Measurements from ENCODE around the gene TPRX1.
"Not testable (repeated sequence)": the region's sequence is repeated elsewhere in the genome, so short reads cannot be mapped to it uniquely, and the experiment has no call there.

Gene TPRX1

DNA sequence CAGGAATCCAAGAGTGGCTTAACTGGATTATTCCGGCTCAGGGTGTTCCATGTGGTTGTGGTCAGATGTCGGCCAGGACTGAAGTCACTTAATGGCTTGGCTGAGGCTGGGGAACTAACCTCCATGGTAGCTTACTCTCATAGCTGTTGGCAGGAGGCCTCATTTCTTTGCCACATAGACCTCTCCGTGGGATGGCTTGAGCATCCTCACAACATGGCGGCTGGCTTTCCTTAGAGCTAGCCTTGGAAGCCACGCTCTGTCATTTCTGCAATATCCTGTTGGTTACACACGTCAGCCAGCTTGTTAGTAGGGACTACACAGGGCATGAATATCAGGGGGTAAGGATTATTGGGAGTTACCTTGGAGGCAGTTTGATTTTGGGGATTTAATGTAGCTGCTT, 22.4 kb upstream of the TPRX1 start:
- TF ChIP-seq PAX5 (IDR thresholded peaks at IDR 0.05; ENCODE audit: insufficient read depth, low read length, severe bottlenecking) (no peak), SPI1 (IDR thresholded peaks at IDR 0.05; ENCODE audit: low read depth, low read length) (no peak), POU2F2 (IDR thresholded peaks at IDR 0.05; ENCODE audit: low read depth, low read length) (no peak), TAF1 (IDR thresholded peaks at IDR 0.05; ENCODE audit: low read depth, low read length) (no peak), POLR2A (IDR thresholded peaks at IDR 0.05; ENCODE audit: low read depth, low read length) (no peak), POLR2AphosphoS5 (IDR thresholded peaks at IDR 0.05; ENCODE audit: low read depth, low read length) (no peak)
- FAIRE-seq (no peak), DNase-seq (ENCODE audit: insufficient read length, low spot score) (no peak)

DNA sequence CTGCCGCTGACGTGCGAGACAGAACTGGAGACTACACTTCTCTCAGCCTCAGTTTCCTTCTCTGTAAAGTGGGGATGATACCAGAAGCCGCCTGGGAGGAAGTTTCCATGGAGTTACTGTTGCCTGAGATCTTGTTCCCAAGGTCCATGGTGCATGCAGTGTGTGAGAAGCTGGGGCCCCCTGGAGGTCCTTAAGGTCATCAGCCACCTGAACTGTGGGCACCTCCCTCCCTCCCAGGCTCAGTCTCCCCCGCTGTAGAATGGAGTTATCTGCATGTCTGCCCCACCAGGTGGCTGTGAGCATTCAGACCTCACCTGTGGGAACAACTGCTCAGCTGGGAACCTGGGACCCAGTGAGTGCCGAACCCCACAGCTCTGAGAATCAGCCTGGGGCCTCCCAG, 20.0 kb upstream of the TPRX1 start:
- FAIRE-seq = no peak

DNA sequence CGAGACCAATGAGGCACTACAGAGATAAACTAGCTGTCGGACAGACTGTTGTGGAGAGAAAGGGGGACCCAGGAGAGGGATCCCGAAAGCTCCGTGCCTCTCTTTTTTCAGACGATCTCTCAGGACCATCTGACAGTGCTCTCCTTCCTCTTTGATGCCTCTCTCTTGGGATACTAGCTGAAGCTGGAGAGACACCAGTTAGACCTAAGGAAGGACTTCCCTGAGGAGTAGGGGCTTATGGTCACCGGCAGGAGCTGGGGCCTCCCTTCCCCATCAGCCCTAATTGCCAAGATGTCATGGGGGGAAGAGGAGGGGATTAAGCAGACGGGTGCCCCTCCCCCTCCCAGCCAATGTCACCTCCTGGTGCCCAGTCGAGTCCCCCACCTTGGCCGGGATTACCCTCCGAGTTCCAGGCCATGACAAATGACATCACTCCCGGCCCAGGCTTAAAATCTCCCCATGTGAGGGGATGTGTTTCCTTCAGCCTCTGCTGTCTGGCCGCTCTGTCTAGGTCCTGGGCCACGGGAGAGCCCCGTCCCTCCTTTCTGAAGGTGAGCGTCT, 17.2 kb upstream of the TPRX1 start, which contains the start of gene CRX:
Gene CRX, plus strand, starts transcription at position 478 of the 561 bp plus-strand sequence. CDS start 12,507 bp downstream, outside the sequence.
- DNase-seq (ENCODE audit: insufficient read length, low spot score) (no peak), FAIRE-seq (no peak)
- no peak for TF ChIP-seq POU2F2 (IDR thresholded peaks at IDR 0.05; ENCODE audit: low read depth, low read length)

More for the DNA sequence above, 20.0 kb upstream of the TPRX1 start:
- TF ChIP-seq PAX5 (IDR thresholded peaks at IDR 0.05; ENCODE audit: insufficient read depth, low read length, severe bottlenecking) = no peak
- TF ChIP-seq POU2F2 (IDR thresholded peaks at IDR 0.05; ENCODE audit: low read depth, low read length) = no peak
- no peak for TF ChIP-seq POLR2AphosphoS5 (IDR thresholded peaks at IDR 0.05; ENCODE audit: low read depth, low read length)
- no peak for TF ChIP-seq TAF1 (IDR thresholded peaks at IDR 0.05; ENCODE audit: low read depth, low read length)
- TF ChIP-seq SPI1 (IDR thresholded peaks at IDR 0.05; ENCODE audit: low read depth, low read length) = no peak
- no peak for TF ChIP-seq POLR2A (IDR thresholded peaks at IDR 0.05; ENCODE audit: low read depth, low read length)
- no peak for DNase-seq (ENCODE audit: insufficient read length, low spot score)

DNA sequence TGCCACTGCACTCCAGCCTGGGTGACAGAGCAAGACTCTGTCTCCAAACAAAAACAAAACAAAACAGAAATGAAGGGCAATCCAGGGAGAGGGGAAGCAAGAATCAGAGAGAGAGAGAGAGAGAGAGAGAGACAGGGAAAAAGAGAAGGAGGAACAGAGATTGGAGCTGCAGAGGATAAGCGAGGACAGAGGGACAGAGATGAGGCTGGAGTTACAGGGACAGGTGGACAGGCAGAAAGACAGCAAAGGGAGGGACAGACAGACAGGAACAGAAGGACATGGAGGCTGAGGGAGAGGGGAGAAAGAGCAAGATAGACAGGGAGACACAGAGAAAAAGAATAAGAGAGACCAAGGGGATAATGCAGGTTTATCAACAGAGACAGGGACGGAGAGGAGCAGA, 16.1 kb upstream of the TPRX1 start:
- TF ChIP-seq TAF1 (IDR thresholded peaks at IDR 0.05; ENCODE audit: low read depth, low read length) = no peak
- TF ChIP-seq POLR2AphosphoS5 (IDR thresholded peaks at IDR 0.05; ENCODE audit: low read depth, low read length) = no peak
- TF ChIP-seq SPI1 (IDR thresholded peaks at IDR 0.05; ENCODE audit: low read depth, low read length) = no peak
- TF ChIP-seq PAX5 (IDR thresholded peaks at IDR 0.05; ENCODE audit: insufficient read depth, low read length, severe bottlenecking) = no peak
- TF ChIP-seq POU2F2 (IDR thresholded peaks at IDR 0.05; ENCODE audit: low read depth, low read length) = no peak
- no peak for TF ChIP-seq POLR2A (IDR thresholded peaks at IDR 0.05; ENCODE audit: low read depth, low read length)
- DNase-seq (ENCODE audit: insufficient read length, low spot score) (no peak), FAIRE-seq (no peak)

DNA sequence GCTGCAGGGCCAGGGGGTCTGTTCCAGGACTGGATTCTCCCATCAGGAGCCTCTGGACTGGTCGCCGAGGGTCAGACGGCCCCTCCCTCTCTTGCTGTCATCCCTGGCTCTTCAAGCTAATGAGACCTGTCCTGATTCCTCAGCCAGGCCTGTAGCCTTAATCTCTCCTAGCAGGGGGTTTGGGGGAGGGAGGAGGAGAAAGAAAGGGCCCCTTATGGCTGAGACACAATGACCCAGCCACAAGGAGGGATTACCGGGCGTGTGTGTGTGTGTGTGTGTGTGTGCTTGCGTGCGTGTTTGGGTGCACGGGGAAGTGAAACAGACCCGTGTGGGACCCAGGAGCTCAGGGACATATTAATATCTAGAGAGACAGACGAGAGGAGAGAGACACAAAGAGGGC, 15.5 kb upstream of the TPRX1 start:
- DNase-seq (ENCODE audit: insufficient read length, low spot score) (no peak), FAIRE-seq (no peak)
- no peak for TF ChIP-seq POU2F2 (IDR thresholded peaks at IDR 0.05; ENCODE audit: low read depth, low read length)
- peak; percentile 78 for TF ChIP-seq SPI1 (IDR thresholded peaks at IDR 0.05; ENCODE audit: low read depth, low read length)
- no peak for TF ChIP-seq PAX5 (IDR thresholded peaks at IDR 0.05; ENCODE audit: insufficient read depth, low read length, severe bottlenecking)

DNA sequence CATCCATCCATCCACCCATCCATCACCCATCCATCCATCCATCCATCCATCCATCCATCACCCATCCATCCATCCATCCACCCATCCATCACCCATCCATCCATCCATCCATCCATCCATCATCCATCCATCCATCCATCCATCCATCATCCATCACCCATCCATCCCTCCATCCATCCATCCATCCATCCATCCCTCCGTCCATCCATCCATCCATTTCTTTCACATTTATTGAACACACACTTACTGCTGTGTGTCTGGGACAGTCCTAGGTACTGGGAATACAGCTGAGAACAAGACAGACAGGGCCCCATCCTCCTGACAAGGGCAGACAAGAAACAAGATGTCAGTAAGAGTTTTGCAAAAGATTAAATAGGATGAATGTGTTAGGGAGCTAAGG, 13.9 kb upstream of the TPRX1 start:
- DNase-seq (ENCODE audit: insufficient read length, low spot score) = not testable (repeated sequence)
- peak; percentile 66 for FAIRE-seq

DNA sequence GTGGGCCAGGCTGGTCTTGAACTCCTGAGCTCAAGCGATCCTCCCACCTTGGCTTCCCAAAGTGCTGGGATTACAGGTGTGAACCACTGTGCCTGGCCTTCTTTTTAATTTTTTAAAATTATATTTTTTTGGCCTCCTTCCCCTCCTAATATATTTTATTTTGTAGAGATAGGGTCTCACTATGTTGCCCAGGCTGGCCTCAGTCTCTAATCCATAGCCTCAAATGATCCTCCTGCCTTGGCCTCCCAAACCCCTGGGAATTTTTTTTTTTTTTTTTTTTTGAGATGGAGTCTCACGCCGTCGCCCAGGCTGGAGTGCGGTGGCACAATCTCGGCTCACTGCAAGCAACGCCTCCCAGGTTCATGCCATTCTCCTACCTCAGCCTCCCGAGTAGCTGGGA, 11.9 kb upstream of the TPRX1 start:
- FAIRE-seq; DNase-seq (ENCODE audit: insufficient read length, low spot score): not testable (repeated sequence)

DNA sequence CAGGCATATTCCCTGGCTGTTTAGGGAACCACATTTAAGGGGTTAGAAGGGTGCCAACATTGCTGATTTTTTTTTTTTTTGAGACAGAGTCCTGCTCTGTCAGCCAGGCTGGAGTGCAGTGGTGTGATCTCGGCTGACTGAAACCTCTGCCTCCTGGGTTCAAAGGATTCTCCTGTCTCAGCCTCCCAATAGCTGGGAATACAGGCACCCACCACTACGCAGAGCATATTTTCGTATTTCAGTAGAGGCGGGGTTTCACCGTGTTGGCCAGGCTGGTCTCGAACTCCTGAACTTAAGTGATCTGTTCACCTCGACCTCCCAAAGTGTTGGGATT, 9.6 kb upstream of the TPRX1 start:
- FAIRE-seq (no peak), DNase-seq (ENCODE audit: insufficient read length, low spot score) (no peak)
- TF ChIP-seq TAF1 (IDR thresholded peaks at IDR 0.05; ENCODE audit: low read depth, low read length) (no peak), POLR2A (IDR thresholded peaks at IDR 0.05; ENCODE audit: low read depth, low read length) (no peak), POU2F2 (IDR thresholded peaks at IDR 0.05; ENCODE audit: low read depth, low read length) (no peak), SPI1 (IDR thresholded peaks at IDR 0.05; ENCODE audit: low read depth, low read length) (no peak), POLR2AphosphoS5 (IDR thresholded peaks at IDR 0.05; ENCODE audit: low read depth, low read length) (no peak), PAX5 (IDR thresholded peaks at IDR 0.05; ENCODE audit: insufficient read depth, low read length, severe bottlenecking) (no peak)

DNA sequence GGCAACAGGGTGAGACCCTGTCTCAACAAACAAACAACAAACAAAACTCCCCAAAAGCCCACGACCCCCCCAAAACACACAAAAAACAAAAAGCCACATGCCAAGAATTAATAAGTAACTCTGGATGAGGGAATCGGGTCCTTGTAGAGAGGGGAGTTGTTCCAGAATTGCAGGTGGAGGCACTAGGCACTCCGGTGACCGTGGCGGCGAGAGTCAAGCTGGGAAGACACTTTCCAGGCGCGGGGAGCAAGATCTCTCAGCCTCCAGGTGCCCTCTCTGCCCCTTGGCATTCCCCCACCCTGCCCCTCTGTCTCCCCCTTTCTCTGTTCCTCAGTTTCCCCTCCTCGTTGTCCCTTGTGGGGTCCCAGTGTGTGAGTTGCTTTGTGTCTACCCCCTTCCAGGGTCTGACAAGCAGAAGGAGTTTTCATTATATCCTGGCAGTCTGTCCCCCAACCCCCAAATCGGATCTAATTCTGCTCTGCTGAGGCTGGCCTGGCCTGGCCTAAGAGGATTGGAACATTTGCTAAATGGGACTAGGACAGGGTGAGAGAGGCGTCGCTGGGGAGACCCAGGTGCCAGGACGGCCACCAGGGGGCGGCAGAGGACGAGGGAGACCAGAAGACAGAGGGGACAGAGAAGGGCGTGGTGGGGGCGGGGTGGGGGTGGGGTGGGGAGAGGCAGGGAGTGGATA, 9.1 kb upstream of the TPRX1 start:
- TF ChIP-seq PAX5 (IDR thresholded peaks at IDR 0.05; ENCODE audit: insufficient read depth, low read length, severe bottlenecking) (no peak), POLR2AphosphoS5 (IDR thresholded peaks at IDR 0.05; ENCODE audit: low read depth, low read length) (no peak), POLR2A (IDR thresholded peaks at IDR 0.05; ENCODE audit: low read depth, low read length) (no peak), TAF1 (IDR thresholded peaks at IDR 0.05; ENCODE audit: low read depth, low read length) (no peak), SPI1 (IDR thresholded peaks at IDR 0.05; ENCODE audit: low read depth, low read length) (no peak), POU2F2 (IDR thresholded peaks at IDR 0.05; ENCODE audit: low read depth, low read length) (no peak)
- peak; percentile 80 for DNase-seq (ENCODE audit: insufficient read length, low spot score)
- no peak for FAIRE-seq

DNA sequence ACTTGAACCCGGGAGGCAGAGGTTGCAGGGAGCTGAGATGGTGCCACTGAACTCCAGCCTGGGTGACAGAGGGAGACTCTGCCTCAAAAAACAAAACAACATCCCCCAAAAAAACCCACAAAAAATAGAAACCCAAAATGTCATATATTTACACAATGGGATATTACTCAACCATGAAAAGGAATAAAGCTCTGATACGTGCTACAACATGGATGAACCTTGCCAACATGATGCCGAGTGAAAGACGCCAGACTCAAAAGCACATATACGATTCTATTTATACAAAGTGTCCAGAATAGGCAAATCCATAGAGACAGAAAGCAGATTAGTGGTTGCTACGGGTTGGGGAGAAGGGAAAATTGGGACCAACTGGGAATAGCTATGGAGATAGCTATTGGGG, 2.1 kb upstream of the TPRX1 start:
- TF ChIP-seq POLR2A (IDR thresholded peaks at IDR 0.05; ENCODE audit: low read depth, low read length) (no peak), POU2F2 (IDR thresholded peaks at IDR 0.05; ENCODE audit: low read depth, low read length) (no peak), PAX5 (IDR thresholded peaks at IDR 0.05; ENCODE audit: insufficient read depth, low read length, severe bottlenecking) (no peak), POLR2AphosphoS5 (IDR thresholded peaks at IDR 0.05; ENCODE audit: low read depth, low read length) (no peak), TAF1 (IDR thresholded peaks at IDR 0.05; ENCODE audit: low read depth, low read length) (no peak), SPI1 (IDR thresholded peaks at IDR 0.05; ENCODE audit: low read depth, low read length) (no peak)
- DNase-seq (ENCODE audit: insufficient read length, low spot score) = no peak
- FAIRE-seq = no peak

DNA sequence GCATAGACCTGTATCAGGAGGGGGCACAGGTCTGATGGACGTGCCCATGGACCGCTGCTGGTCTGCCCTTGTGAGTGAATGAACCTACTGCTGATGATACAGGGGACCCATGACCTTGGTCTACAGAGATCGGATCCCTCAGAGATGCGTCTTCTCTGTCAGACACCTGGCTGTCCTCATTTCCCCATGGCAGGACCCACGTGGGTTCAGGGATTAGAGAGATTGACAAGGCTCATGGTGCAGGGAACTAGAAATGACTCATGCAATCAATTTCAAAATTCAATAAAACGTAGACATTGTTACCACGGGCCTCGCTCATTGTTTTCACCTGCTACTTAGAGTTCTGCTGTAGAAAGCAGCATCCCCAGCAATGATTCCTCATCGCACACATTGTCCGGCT, 962 bp upstream of the TPRX1 start:
- FAIRE-seq = no peak
- no peak for DNase-seq (ENCODE audit: insufficient read length, low spot score)
- TF ChIP-seq POLR2A (IDR thresholded peaks at IDR 0.05; ENCODE audit: low read depth, low read length) (no peak), SPI1 (IDR thresholded peaks at IDR 0.05; ENCODE audit: low read depth, low read length) (no peak), POU2F2 (IDR thresholded peaks at IDR 0.05; ENCODE audit: low read depth, low read length) (no peak), POLR2AphosphoS5 (IDR thresholded peaks at IDR 0.05; ENCODE audit: low read depth, low read length) (no peak), PAX5 (IDR thresholded peaks at IDR 0.05; ENCODE audit: insufficient read depth, low read length, severe bottlenecking) (no peak), TAF1 (IDR thresholded peaks at IDR 0.05; ENCODE audit: low read depth, low read length) (no peak)

DNA sequence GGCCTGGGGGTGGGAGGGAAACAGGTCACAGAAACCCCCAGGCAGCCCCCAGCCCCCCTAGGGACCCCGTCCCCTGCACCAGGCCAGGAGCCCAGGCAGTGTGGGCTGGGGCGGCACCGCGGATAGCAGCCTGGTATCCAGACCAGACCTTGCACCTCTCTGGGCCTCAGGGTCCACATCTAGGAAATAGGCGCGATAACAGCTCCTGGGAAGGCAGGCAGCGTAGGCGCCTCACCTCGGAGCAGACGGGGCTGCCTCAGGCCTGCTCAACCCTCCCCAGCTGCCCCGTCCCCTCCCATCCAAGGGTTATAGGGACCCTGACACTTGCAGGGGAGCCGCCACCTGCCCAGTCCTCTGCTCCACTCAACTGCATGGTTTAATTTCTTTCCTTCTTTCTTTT, 680 bp downstream of the TPRX1 start:
- FAIRE-seq = not testable (repeated sequence)

DNA sequence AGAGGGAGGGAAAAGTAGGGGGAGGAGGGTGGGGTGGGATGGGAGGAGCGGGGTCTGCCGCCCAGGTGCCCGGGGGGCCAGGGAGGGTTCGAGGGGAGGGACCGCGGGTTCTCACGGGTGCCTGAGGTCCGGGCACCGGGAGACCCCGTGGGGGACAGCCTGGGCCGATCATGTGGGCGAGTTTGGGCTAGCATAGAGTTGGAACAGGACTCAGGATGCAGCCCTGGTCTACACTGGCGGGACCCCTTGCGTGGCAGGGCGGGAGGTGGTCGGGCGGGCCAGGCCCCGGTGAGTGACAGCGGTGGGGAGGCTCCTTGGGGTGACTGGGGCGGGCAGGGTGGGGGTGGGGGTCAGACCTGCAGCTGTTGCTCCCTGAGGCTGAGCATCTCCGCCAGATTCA, 1.2 kb downstream of the TPRX1 start:
- FAIRE-seq; DNase-seq (ENCODE audit: insufficient read length, low spot score): not testable (repeated sequence)

More for the DNA sequence above, 680 bp downstream of the TPRX1 start:
- not testable (repeated sequence) for DNase-seq (ENCODE audit: insufficient read length, low spot score)
